B cell (primary cell): ENCODE results near the gene SLC25A52. TPM values are rescaled to one million over a fixed set of nuclear protein-coding genes. Genes with fewer than 3 reads are reported as not detected.

ENCODE experiments used
- ATAC-seq: fragments of 200-7000 bp; cut with Tn5 transposase; one replicate; pipeline ENCODE4 v1.10.0; 2021; ENCODE audit warnings: low read depth, mild to moderate bottlenecking, moderate number of reproducible peaks, moderate library complexity
- CTCF ChIA-PET: fragments of 350-600 bp; sonication (Branson Sonifier 250); formaldehyde crosslinking; loops from one replicate; lab custom pipeline; 2021; ENCODE audit warnings: antibody characterized with exemption, inconsistent platforms; lab: Charles Lee
- POLR2A ChIA-PET: fragments of 350-600 bp; sonication (Branson Sonifier 250); formaldehyde crosslinking; loops from one replicate; lab custom pipeline; 2021; ENCODE audit warnings: antibody characterized with exemption; lab: Charles Lee
- DNase-seq: peaks from one replicate; pipeline ENCODE4 v3.0.0; 2013
- H2AFZ ChIP-seq: 2 replicates; pipeline ENCODE4 v1.6.1; 2012; ENCODE audit warnings: mild to moderate bottlenecking, low read depth, low read length; ENCODE audit not compliant: insufficient read depth, poor library complexity, severe bottlenecking
- H3K27ac ChIP-seq, 2 donors: 1 replicate in 1 of 2; 2 replicates in 1 of 2; pipeline ENCODE4 v1.5.1; 2012 to 2013; ENCODE audit warnings: low read length in 2 of 2, mild to moderate bottlenecking in 2 of 2, moderate library complexity in 1 of 2
- H3K27me3 ChIP-seq, 4 experiments: fragments of 200-600 bp in 1 of 4; sonication (generic) in 1 of 4; replicated peaks in 1 of 4; 1 replicate in 2 of 4; 2 replicates in 2 of 4; pipeline versions ENCODE4 v1.6.1 to v1.7.0; 2013 to 2016; ENCODE audit warnings: low read length in 3 of 4, mild to moderate bottlenecking in 2 of 4, mixed read lengths in 1 of 4, moderate library complexity in 1 of 4; ENCODE audit not compliant: insufficient read depth in 4 of 4, control insufficient read depth in 3 of 4; ENCODE audit errors: control extremely low read depth in 1 of 4
- H3K36me3 ChIP-seq, 2 experiments: replicated peaks in 1 of 2; 1 replicate in 1 of 2; 2 replicates in 1 of 2; pipeline versions ENCODE4 v1.6.1 to v1.7.1; 2013; ENCODE audit warnings: low read length in 1 of 2; ENCODE audit not compliant: insufficient read depth in 2 of 2, control insufficient read depth in 1 of 2; ENCODE audit errors: control extremely low read depth in 1 of 2, extremely low read depth in 1 of 2
- H3K4me1 ChIP-seq, 2 donors: fragments of 200-600 bp in 1 of 2; sonication (generic) in 1 of 2; 1 replicate in 1 of 2; 2 replicates in 1 of 2; pipeline versions ENCODE4 v1.5.1 to v1.6.1; 2013 to 2017; ENCODE audit warnings: low read length in 2 of 2; ENCODE audit not compliant: control insufficient read depth in 2 of 2, insufficient read depth in 2 of 2
- H3K4me2 ChIP-seq: replicated peaks from 2 replicates; pipeline ENCODE3; 2012; ENCODE audit warnings: mild to moderate bottlenecking, low read depth, low read length; ENCODE audit not compliant: poor library complexity, severe bottlenecking
- H3K4me3 ChIP-seq, 5 experiments: fragments of 200-600 bp in 1 of 5; sonication (generic) in 1 of 5; 1 replicate in 3 of 5; 2 replicates in 2 of 5; pipeline versions ENCODE4 v1.5.1 to v1.7.0; 2011 to 2016; ENCODE audit warnings: low read length in 4 of 5, mild to moderate bottlenecking in 4 of 5, low read depth in 2 of 5, control low read depth in 1 of 5, moderate library complexity in 1 of 5; ENCODE audit not compliant: insufficient read depth in 1 of 5; ENCODE audit errors: control extremely low read depth in 1 of 5, extremely low read depth in 1 of 5
- H3K79me2 ChIP-seq: fragments of 200-600 bp; sonication (generic); one replicate; pipeline ENCODE4 v1.6.0; 2016; ENCODE audit warnings: low read length; ENCODE audit not compliant: control insufficient read depth, insufficient read depth
- H3K9ac ChIP-seq: fragments of 200-600 bp; sonication (generic); 2 replicates; pipeline ENCODE4 v1.6.1; 2017; ENCODE audit warnings: mild to moderate bottlenecking, low read length, moderate library complexity
- H3K9me3 ChIP-seq, 3 donors: one replicate each; pipeline versions ENCODE4 v1.6.1 to v1.7.1; 2013; ENCODE audit warnings: low read length in 2 of 3; ENCODE audit not compliant: control insufficient read depth in 2 of 3, insufficient read depth in 1 of 3; ENCODE audit errors: control extremely low read depth in 1 of 3
- H4K20me1 ChIP-seq: 2 replicates; pipeline ENCODE4 v1.6.0; 2012; ENCODE audit warnings: mild to moderate bottlenecking, low read length; ENCODE audit not compliant: insufficient read depth, control insufficient read depth, poor library complexity, severe bottlenecking
- H3K27ac Mint-ChIP-seq: one replicate; pipeline ENCODE4 v1.8.0; 2021; ENCODE audit warnings: mixed read lengths
- H3K27me3 Mint-ChIP-seq: one replicate; pipeline ENCODE4 v1.8.0; 2021; ENCODE audit warnings: mixed read lengths
- H3K4me1 Mint-ChIP-seq: one replicate; pipeline ENCODE4 v1.8.0; 2021; ENCODE audit warnings: mixed read lengths
- H3K4me3 Mint-ChIP-seq: one replicate; pipeline ENCODE4 v1.8.0; 2021; ENCODE audit warnings: mixed read lengths
- H3K9me3 Mint-ChIP-seq: one replicate; pipeline ENCODE4 v1.8.0; 2022; ENCODE audit warnings: mixed read lengths; ENCODE audit not compliant: insufficient read depth
- EZH2 ChIP-seq: IDR thresholded peaks from 2 replicates; pipeline ENCODE4 v1.6.1; 2012; ENCODE audit warnings: borderline replicate concordance, low read depth, mild to moderate bottlenecking, moderate library complexity, low read length; ENCODE audit not compliant: insufficient read depth, poor library complexity, severe bottlenecking
- WGBS: methylation state at CpG from one replicate; pipeline ENCODE4 v1.1.5; 2013; ENCODE audit warnings: missing lambda C conversion rate; ENCODE audit not compliant: insufficient coverage; 5-methylcytosine and 5-hydroxymethylcytosine counted together
- intact Hi-C: fragments of 100-400 bp; cut with micrococcal nuclease; formaldehyde crosslinking; loops from one replicate; pipeline ENCODE4 v1.10.0; 2022
- polyA plus RNA-seq: library from polyadenylated mRNA; depleted of rRNA; stranded (reverse); fragments of >200 nt; gene quantifications from 2 replicates; pipeline ENCODE4 v1.2.3, GENCODE V29; 2012
- total RNA-seq, 2 donors: library from RNA; stranded (reverse); fragments of 120-200 nt in 1 of 2; gene quantifications; 1 replicate in 1 of 2; 2 replicates in 1 of 2; pipeline versions ENCODE4 v1.2.3 to v1.2.4, GENCODE V29; 2013 to 2022
- TF ChIP-seq, protein P1 (sequence below): fragments of 200-600 bp; IDR thresholded peaks from one replicate; pipeline ENCODE4 v1.8.0; 2022; ENCODE audit warnings: antibody characterized with exemption, mild to moderate bottlenecking

The SLC25A52 gene
- total and polyA plus RNA-seq, 2 donors (not counting 1 experiment from before 2014, with no cell fraction given) = 0.07 TPM; not detected in 1

- no peaks in the 10 kb centered on the region for H3K4me1 ChIP-seq
- no peaks in the 10 kb centered on the region for H3K27me3 ChIP-seq
- no peak overlapping the region for H3K9ac ChIP-seq
- H3K4me3 ChIP-seq = no peak overlapping the region
- DNase-seq (no peak), ATAC-seq (no peak)
- H3K4me1 Mint-ChIP-seq = no peaks in the 10 kb centered on the region
- H3K27ac Mint-ChIP-seq = no peak overlapping the region
- ChIA-PET POLR2A (no interaction called here), CTCF (no interaction called here)
- TF ChIP-seq, protein P1, sequence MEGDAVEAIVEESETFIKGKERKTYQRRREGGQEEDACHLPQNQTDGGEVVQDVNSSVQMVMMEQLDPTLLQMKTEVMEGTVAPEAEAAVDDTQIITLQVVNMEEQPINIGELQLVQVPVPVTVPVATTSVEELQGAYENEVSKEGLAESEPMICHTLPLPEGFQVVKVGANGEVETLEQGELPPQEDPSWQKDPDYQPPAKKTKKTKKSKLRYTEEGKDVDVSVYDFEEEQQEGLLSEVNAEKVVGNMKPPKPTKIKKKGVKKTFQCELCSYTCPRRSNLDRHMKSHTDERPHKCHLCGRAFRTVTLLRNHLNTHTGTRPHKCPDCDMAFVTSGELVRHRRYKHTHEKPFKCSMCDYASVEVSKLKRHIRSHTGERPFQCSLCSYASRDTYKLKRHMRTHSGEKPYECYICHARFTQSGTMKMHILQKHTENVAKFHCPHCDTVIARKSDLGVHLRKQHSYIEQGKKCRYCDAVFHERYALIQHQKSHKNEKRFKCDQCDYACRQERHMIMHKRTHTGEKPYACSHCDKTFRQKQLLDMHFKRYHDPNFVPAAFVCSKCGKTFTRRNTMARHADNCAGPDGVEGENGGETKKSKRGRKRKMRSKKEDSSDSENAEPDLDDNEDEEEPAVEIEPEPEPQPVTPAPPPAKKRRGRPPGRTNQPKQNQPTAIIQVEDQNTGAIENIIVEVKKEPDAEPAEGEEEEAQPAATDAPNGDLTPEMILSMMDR = no peak
- no peak for TF ChIP-seq EZH2
- H3K36me3 ChIP-seq = no peaks in the 10 kb centered on the region
- no peaks in the 10 kb centered on the region for H4K20me1 ChIP-seq
- peaks cover 0 to 11% (median under 1%) of the 10 kb centered on the region in 3 donors for H3K9me3 ChIP-seq
- peaks cover 8% of the 10 kb centered on the region for H3K9me3 Mint-ChIP-seq
- no peak overlapping the region for H2AFZ ChIP-seq
- WGBS = 33% methylated on average over 1 of the region's 2 CpGs
- no peaks in the 10 kb centered on the region for H3K27me3 Mint-ChIP-seq
- intact Hi-C loops = no loop called here
- no peaks in the 10 kb centered on the region for H3K79me2 ChIP-seq
- H3K27ac ChIP-seq = no peak overlapping the region
- no peak overlapping the region for H3K4me3 Mint-ChIP-seq
- no peak overlapping the region for H3K4me2 ChIP-seq
Observed at GRCh38 chr18:31774477-31774785, 13.8 kb upstream of the SLC25A52 start.

DNA sequence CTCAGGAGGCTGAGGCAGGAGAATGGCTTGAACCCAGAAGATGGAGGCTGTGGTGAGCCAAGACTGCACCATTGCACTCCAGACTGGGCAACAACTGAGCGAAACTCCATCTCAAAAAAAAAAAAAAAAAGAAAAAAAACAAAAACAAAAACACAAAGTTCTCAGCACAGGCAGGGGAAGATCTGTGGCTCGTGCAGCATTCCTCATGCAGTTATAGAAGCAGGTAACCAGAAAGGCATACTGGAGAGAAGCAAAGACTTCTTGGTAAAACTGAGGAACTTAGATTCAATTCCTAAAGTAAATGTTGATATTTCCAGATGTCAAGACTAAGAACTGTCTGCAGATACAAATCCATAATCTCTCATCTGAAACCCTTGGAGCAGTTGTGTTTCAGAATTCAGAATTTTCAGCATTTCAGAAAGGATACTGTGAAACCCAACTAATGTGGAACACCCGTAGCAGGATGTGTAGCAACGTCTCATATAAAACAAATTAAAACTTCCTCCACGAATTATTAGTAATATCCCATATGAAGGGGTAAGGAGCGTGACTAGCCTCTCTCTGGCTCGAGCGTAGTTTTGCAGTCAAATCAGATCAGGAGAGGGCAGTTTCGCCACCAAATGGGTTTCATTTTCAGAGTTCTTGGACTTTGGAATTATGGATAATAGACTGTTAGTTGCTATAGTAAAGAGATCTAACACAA is 13.2 kb upstream of the SLC25A52 start:
- ATAC-seq (no peak), DNase-seq (no peak)
- H3K9ac ChIP-seq = no peak overlapping the region
- no peaks in the 10 kb centered on the region for H3K36me3 ChIP-seq
- intact Hi-C loops = no loop called here
- H3K4me3 ChIP-seq = no peak overlapping the region
- POLR2A ChIA-PET = no interaction called here
- no peaks in the 10 kb centered on the region for H4K20me1 ChIP-seq
- no peaks in the 10 kb centered on the region for H3K4me1 Mint-ChIP-seq
- no peak overlapping the region for H3K27ac Mint-ChIP-seq
- TF ChIP-seq EZH2 = no peak
- TF ChIP-seq, protein P1 = no peak
- no peak overlapping the region for H3K4me2 ChIP-seq
- no peak overlapping the region for H2AFZ ChIP-seq
- WGBS = no CpG with 5 or more reads among the region's 9 CpGs
- H3K9me3 Mint-ChIP-seq = peaks cover 8% of the 10 kb centered on the region
- H3K79me2 ChIP-seq = no peaks in the 10 kb centered on the region
- H3K9me3 ChIP-seq = peaks cover 0 to 6% (median 0%) of the 10 kb centered on the region in 3 donors
- no peak overlapping the region for H3K27ac ChIP-seq
- no peaks in the 10 kb centered on the region for H3K4me1 ChIP-seq
- H3K4me3 Mint-ChIP-seq = no peak overlapping the region
- CTCF ChIA-PET = no interaction called here
- no peaks in the 10 kb centered on the region for H3K27me3 Mint-ChIP-seq
- no peaks in the 10 kb centered on the region for H3K27me3 ChIP-seq
